Measurements from ENCODE around the gene ZNHIT1.
"Not testable (repeated sequence)": the region's sequence is repeated elsewhere in the genome, so short reads cannot be mapped to it uniquely, and the experiment has no call there.

The ZNHIT1 gene

GRCh38 chr7:101189109-101189508 lies 28.9 kb upstream of the ZNHIT1 start:
- no peak for FAIRE-seq

DNA sequence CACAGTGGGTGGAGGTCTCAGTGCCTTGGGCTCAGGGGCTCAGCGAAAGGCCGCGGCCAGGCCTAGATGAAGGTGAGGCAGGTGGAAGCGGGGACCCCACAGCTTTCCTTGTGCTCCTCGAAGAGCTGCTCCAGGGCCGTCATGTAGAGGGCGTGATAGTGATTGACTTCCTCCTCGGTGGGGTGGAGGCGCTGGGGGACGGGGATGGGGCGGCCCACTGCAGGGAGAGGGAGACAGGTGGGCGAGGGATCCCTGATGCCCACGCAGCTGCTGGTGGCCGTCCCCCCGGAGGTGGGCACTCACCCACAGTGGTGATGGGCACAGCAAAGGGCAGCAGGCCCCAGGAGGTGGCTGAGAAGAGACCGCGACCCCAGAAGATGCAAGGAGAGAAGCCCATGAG lies 22.1 kb upstream of the ZNHIT1 start:
- no peak for FAIRE-seq

- no peak for FAIRE-seq
Observed at GRCh38 chr7:101197991-101198390, 20.0 kb upstream of the ZNHIT1 start.

GRCh38 chr7:101198476-101198875 lies 19.5 kb upstream of the ZNHIT1 start:
- FAIRE-seq, result no peak

- FAIRE-seq, result not testable (repeated sequence)
Observed at GRCh38 chr7:101199522-101199921, 18.4 kb upstream of the ZNHIT1 start.

DNA sequence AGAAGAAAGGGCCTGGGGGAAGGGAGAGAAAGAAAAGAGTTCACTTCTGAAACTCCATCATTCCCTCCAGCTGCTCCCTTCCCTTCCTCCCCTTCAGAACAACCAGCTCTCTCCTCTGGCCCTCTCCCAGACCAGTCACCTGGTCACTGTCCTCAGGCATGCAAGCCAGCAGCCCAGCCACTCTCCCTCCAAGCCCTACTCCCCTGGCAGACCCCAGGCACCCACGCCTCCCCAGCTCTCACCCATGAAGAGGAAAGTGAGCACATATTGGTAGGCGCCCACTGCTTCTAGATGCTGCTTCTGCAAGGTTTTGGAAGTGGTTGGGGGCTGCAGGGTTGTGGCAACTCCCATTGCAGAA lies 17.5 kb upstream of the ZNHIT1 start:
- no peak for FAIRE-seq

- no peak for FAIRE-seq
Observed at GRCh38 chr7:101200862-101201599, 16.9 kb upstream of the ZNHIT1 start, which contains the start of gene MOGAT3. MOGAT3 (minus strand) TSS chr7:101201036; CDS start chr7:101200854, 182 bp downstream.

DNA sequence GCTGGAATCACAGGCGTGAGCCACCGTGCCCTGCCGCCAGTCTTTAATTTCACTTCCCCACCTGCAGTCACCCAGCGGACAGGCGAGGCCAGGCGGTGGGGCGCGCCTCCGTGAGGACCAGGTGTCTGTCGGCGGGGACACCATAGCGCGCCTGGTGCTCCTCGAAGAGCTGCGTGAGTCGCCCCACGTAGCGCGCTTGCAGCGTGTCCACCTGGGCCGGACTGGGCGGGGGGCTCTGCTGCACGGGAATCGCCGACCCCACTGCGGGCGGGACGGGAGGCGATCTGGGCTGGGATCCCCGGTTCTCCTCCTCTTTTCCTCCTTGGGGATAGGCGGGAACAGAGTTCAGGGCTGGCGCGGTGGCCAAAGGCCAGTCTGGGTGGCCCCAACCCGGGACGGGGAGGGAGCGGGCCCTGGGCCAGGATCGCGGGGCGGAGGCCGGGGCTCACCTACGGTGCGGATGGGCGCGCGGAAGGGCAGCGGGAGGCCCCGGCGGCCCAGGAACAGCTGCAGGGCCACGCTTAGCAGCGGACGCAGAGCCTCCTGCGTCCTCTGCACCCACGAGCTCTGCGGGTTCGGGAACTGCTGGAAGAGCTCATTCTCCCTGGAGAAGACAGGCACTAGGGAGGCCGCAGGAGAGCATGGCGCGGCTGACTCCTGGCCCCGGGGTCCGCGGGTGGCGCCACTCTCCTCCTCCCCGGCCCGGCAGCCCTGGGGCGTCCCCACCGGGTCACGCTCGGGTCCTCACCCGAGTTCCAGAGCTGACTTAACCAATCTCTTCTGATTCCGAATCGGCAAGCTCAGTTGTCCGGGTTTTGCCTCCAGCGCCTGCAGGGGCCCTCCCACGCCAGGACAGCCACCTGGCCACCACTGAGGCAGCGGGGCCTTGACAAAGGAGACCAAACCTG lies 16.0 kb upstream of the ZNHIT1 start:
- no peak for FAIRE-seq

GRCh38 chr7:101202603-101202918 lies 15.4 kb upstream of the ZNHIT1 start:
- no peak for FAIRE-seq

DNA sequence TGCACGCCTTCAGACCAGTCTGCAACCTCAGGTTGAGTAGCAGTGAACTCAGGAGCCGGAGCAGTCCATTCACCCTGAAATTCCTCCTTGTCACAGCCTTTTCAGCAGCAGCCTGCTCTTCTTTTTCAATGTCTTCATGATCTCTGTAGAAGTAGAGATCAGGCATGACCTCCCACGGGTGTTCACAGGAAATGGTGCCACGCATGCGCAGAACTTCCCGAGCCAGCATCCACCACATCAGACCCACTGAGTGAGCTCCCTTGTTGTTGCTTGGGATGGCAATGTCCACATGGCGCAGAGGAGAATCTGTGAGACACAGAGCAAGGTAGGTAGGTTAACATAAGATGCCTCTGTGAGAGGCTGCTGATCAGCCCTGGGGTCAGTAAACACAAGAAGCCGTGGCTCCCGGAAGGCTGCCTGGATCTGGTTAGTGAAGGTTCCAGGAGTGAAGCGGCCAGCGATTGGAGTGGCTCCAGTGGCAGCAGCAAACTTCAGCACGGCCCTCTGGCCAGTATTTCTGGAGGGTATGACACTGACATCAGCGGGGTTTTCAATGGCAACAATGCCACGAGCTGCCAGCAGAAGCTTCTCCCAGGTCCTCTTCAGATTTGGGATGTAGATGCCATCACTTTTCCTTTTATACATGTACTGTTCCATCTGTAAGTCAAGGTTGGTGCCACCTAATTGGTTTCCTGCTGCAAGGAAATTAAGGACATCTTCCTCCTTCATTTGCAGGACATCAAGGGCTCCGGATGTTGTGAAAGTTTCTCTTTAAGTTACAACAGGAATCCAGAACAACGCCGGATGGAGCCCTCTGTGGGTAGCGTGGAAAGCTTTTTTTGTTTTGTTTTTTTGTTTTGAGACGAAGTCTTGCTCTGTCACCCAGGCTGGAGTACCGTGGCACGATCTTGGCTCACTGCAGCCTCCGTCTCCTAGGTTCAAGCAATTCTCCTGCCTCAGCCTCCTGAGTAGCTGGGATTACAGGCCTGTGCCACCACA lies 13.9 kb upstream of the ZNHIT1 start:
- FAIRE-seq, result not testable (repeated sequence)

DNA sequence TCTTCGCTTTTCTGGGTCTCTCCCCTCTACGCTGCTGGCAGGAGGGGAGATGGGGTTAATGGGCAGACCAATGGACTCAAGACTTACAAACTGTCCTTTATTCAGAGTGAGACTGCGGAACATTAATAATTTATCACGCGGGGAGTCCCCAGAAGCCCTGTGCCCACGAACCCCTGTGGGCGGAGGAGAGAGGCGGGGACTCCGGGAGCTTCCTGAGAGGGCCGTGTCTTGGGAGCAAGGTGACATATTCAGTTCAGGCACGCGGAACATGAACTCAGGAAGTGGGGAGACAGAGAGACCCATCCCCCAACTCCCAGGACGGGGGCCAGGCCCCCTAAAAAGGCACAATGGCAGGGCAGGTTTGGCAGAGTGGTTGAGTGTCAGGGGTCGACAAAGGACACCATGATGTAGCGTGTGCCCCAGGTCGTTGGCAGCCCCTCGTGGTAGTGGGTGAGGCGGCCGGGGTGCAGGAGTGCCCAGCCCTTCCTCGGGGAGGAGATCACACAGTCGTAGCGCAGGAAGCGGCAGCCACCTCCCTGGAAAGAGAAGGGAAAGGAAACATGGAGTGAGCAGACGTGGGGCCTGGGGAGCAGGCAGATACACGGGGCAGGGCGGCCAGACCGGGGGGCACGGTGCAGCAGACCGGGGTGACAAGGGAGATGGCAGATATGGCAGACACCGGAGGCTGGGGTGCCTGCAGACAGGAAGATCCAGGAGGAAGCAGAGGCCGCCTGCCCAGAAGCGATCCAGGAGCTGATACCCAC lies 11.9 kb upstream of the ZNHIT1 start:
- no peak for FAIRE-seq

DNA sequence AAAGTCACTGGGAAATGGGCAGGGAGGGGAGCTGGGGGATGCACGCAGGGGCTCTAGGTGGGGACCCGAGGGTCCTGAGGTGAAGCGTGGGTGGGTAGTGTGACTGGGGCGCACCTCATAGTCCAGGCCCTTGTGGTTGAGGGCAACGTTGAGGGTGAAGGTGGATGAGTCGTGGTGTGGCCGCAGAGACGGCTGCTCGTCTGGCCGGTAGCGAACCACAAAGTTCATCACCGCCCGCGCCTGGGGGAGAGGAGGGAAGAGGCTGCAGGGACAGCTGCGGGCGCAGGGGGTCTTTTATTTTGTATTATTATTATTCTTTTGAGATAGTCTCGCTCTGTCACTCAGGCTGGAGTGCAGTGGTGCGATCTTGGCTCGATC lies 11.3 kb upstream of the ZNHIT1 start:
- no peak for FAIRE-seq

DNA sequence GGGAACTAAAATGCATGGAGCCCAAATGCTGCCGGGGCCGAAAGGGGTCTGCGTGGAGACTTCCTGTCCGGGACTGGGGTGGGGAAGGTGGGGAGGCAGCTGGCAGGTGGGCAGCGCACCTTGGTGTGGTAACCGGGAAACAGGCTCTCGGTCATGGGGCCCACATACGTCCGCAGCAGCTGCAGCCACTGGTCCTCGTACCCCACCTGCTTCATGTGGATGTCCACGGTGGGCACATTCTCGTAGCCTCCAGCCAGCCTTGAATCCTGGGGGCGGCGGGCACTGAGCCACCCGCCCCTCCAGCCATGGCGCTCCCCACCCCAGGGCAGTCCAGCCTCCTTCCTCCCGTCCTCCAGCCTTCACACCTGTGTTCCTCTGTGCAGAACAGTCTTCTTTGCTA lies 10.5 kb upstream of the ZNHIT1 start:
- no peak for FAIRE-seq

DNA sequence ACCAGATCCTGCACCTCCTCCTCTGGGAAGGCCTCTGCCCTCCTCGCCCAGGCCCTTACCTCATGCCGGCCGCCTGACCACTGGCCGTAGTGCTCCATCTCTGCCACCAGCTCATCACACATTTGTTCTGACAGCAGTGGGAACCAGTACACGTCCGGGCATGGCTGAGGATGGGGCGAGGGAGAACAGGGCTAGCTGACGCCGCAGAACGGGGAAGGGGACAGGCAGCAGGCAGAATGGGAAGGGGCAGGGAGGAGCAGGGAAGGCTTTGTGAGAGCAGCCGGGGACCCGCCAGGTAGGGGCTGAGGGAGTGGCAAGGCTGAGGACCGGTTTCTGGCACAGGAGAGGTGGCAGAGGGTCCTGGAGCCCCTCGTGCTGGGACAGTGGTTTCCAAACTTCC lies 9.2 kb upstream of the ZNHIT1 start:
- no peak for FAIRE-seq

GRCh38 chr7:101210143-101210542 lies 7.8 kb upstream of the ZNHIT1 start:
- no peak for FAIRE-seq

DNA sequence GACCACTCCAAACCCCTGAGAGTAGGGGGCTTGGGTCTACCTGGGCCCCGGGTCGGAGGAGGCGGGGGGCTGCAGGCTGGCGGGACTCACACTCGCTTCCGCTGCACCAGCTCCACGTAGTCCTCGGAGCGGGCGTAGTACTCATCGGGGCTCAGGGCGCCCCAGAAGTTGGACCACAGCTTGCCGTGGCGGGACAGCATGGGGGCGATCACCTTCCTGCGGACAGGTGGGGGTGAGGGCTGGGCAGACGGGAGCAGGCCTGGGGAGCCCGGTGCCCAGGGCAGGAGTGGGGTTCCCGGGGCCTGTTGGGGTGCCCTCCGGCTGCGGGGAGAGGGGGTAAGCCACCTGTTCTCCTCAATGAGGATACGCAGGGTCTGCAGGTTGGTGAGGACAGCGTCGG lies 6.5 kb upstream of the ZNHIT1 start:
- FAIRE-seq, result no peak

GRCh38 chr7:101212014-101212413 lies 6.0 kb upstream of the ZNHIT1 start:
- no peak for FAIRE-seq

DNA sequence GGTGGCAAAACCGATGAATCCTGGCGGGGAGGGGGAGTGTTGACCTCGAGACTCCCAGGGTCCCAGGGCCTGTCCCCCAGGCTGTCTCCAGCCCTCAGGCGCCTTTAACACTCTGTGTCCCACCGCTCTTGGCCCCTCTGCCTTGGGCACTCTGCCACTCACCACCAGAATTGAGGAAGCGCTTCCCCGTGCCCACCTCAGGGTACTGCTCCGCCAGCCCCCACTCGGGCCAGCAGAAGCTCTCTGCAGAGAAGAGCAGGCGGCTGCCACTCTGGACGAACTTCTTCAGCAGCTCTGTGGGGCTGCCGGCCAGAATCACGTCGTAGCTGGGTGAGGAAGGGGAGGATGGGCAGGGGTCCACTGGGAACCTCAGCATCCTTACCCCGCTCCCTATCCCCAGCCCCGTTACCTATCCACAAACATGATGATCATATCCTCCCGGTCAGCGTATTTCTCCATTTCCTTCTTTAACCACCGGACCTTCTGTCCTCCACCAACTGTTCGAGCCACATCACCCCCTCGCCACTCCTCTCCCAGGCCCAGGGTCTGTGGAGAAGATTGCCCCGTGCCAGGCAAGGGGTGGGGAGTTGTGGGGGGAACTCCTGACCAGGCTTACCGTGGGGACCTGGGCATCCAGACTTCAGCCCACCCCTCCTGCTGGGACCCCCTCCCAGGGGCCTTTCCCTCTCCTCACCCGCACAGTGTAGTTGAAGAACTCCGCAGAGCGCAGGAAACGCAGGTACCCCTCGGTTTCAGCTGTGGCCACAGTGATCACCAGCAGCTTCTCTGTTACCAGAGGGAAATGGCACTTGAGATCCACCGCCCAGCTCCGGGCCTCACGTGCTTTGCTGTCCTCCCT lies 1.7 kb upstream of the ZNHIT1 start:
- FAIRE-seq, result no peak

DNA sequence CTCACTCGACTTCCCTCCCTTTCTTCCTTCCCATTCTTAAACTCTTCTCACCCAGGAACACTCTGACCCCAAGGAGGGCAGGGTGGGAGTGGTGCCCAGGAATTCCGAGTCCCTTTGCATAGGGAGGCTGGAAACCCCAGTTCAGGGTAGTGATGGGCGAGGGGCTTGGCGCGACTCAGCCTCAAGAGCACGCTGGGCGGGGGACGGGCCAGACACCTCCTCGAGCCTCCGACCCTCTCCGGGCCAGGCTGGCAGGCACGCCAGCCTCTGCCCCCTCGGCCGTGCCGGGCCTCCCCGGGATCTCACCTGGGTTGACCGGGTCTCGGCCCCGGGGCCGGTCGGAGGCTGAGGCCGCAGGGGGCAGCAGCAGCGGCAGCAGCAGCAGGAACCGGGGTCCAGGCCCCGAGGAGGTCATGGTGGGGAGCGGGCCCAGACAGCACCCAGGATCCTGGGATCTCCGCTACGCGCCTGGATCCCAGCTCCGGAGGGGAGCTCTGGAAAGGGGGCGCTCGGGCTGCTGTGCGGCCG lies 1.0 kb upstream of the ZNHIT1 start:
- FAIRE-seq, result no peak

DNA sequence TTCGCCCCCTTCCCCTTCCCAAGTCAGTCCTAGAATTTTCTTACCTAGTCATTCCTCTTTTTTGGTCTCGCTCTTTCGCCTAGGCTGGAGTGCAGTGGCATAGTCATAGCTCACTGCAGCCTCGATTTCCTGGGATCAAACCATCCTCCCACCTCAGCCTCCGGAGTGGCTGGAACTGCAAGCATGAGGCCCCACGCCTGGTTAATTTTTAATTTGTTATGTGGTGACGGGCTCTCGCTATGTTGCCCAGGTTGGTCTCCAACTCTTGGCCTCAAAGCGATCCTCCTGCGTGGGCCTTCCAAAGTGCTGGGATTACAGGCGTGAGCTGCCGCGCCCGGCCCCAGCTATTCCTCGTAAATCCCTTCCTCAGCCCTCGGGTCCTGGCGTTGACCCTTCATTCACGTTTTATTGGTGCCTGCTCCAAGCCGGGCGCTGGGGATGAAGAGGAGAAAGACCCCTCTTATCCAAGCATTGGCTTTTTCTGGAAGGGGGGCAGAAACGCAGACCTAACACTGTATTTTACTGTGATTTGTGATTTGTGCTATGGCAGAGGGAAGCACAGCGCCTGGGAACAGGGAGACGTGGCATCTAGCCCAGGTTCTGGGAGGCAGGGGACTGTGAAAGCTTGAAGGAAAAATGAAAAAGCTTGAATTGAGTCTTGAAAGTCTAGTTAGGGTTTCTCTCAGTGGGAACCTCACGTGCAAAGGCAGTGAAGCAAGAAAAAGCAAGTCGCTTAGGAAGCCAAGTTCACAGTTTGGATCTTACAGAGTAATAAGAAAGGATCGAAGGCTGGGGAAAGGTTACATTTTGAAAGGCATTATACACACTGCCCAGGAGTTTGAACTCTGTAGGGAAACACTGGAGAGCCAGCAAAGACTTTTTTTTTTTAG lies 516 bp downstream of the ZNHIT1 start:
- FAIRE-seq, result no peak

Measured in endometrium (tissue), 2 donors.